COLO829 (cell line): ENCODE data around the gene NPTX1.
"Not testable (repeated sequence)": the region's sequence is repeated elsewhere in the genome, so short reads cannot be mapped to it uniquely, and the experiment has no call there.

Experiments used
- DNase-seq: peaks from one replicate; pipeline ENCODE4 v3.0.0; 2012; ENCODE audit warnings: low spot score

NPTX1 gene

GRCh38 chr17:80475910-80476876 is at the start of gene NPTX1:
TSS of gene NPTX1 (minus strand) at chr17:80476607. CDS start at chr17:80476446, 161 bp downstream.
- no peak for DNase-seq

GRCh38 chr17:80523956-80524712 is 47.7 kb upstream of the NPTX1 start:
- DNase-seq: no peak

- DNase-seq: no peak
These were observed 46.8 kb upstream of the NPTX1 start for GRCh38 chr17:80523054-80523744.

- no peak for DNase-seq
These were observed 44.5 kb upstream of the NPTX1 start for GRCh38 chr17:80520810-80521455.

GRCh38 chr17:80519091-80519781 is 42.8 kb upstream of the NPTX1 start:
- DNase-seq: no peak

GRCh38 chr17:80518392-80518791 is 42.0 kb upstream of the NPTX1 start:
- no peak for DNase-seq

GRCh38 chr17:80517641-80518040 is 41.2 kb upstream of the NPTX1 start:
- no peak for DNase-seq

- DNase-seq: no peak
These were observed 39.9 kb upstream of the NPTX1 start for GRCh38 chr17:80516171-80516932.

GRCh38 chr17:80513892-80514291 is 37.5 kb upstream of the NPTX1 start:
- DNase-seq: no peak

- no peak for DNase-seq
These were observed 36.8 kb upstream of the NPTX1 start for GRCh38 chr17:80513201-80513600.

- no peak for DNase-seq
These were observed 35.8 kb upstream of the NPTX1 start for GRCh38 chr17:80512233-80512632.

GRCh38 chr17:80511222-80512180 is 35.1 kb upstream of the NPTX1 start:
- no peak for DNase-seq

- DNase-seq: no peak
These were observed 34.4 kb upstream of the NPTX1 start for GRCh38 chr17:80510772-80511171.

GRCh38 chr17:80510132-80510531 is 33.7 kb upstream of the NPTX1 start:
- no peak for DNase-seq

- no peak for DNase-seq
These were observed 32.9 kb upstream of the NPTX1 start for GRCh38 chr17:80509311-80509710.

GRCh38 chr17:80507965-80508364 is 31.6 kb upstream of the NPTX1 start:
- DNase-seq: no peak

- not testable (repeated sequence) for DNase-seq
These were observed 30.8 kb upstream of the NPTX1 start for GRCh38 chr17:80507177-80507576.

GRCh38 chr17:80504686-80505413 is 28.4 kb upstream of the NPTX1 start:
- DNase-seq: no peak

- DNase-seq: no peak
These were observed 27.5 kb upstream of the NPTX1 start for GRCh38 chr17:80503921-80504320.
